A549 (cell line): ENCODE data around the gene ABHD3. TPM values are rescaled to one million over a fixed set of nuclear protein-coding genes. Genes with fewer than 3 reads are reported as not detected.

ENCODE experiments used
- ATAC-seq, 2 experiments: fragments of 200-7000 bp in 1 of 2; fragments of >200 bp in 1 of 2; cut with Nextera tagmentation in 1 of 2; cut with Tn5 transposase in 1 of 2; 3 replicates each; pipeline versions ENCODE4 v1.8.0 to v1.9.1; 2018 to 2020; ENCODE audit warnings: mild to moderate bottlenecking in 1 of 2, moderate library complexity in 1 of 2
- CTCF ChIA-PET: fragments of 300-600 bp; sonication (Branson Sonifier 250); formaldehyde crosslinking; extraction: SDS; loops from one replicate; lab custom pipeline; 2021; ENCODE audit warnings: antibody characterized with exemption, inconsistent platforms; lab: Yijun Ruan, JAX
- POLR2A ChIA-PET: fragments of 350-600 bp; formaldehyde crosslinking; extraction: SDS; loops from one replicate; lab custom pipeline; 2021; ENCODE audit warnings: antibody characterized with exemption, inconsistent platforms; lab: Yijun Ruan, JAX
- DNase-seq, 2 experiments: peaks; one replicate each; pipeline versions ENCODE4 v3.0.0 to v3.0.0-alpha.2; 2011 to 2016; ENCODE audit warnings: low read depth in 1 of 2, low spot score in 1 of 2
- FAIRE-seq: peaks from 2 replicates; lab custom pipeline; 2011; peaks lifted over from hg19 to GRCh38; lab: Jason Lieb, UNC
- H3K27ac ChIP-seq, 2 experiments: fragments of >200 bp; sonication (Bioruptor Twin); formaldehyde crosslinking; 3 replicates each; pipeline ENCODE4 v1.5.1; 2016 to 2017
- H3K4me1 ChIP-seq: fragments of >200 bp; sonication (Bioruptor Twin); formaldehyde crosslinking; 3 replicates; pipeline ENCODE4 v1.6.1; 2016
- H3K4me2 ChIP-seq: fragments of >200 bp; sonication (Bioruptor Twin); formaldehyde crosslinking; 3 replicates; pipeline ENCODE4 v1.6.1; 2016
- H3K4me3 ChIP-seq: fragments of >200 bp; sonication (Bioruptor Twin); formaldehyde crosslinking; 3 replicates; pipeline ENCODE4 v1.5.1; 2016
- H3K9me3 ChIP-seq: fragments of >200 bp; sonication (Bioruptor Twin); formaldehyde crosslinking; 3 replicates; pipeline ENCODE4 v1.6.1; 2016
- CBX2 ChIP-seq: fragments of 200-600 bp; sonication (generic); IDR thresholded peaks from 2 replicates; pipeline ENCODE4 v1.6.1; 2016; ENCODE audit warnings: low read depth, mild to moderate bottlenecking, borderline replicate concordance
- CHD2 ChIP-seq: fragments of 150-350 bp; IDR thresholded peaks from 2 replicates; pipeline ENCODE4 v1.6.1; 2014; ENCODE audit warnings: low read length; ENCODE audit not compliant: partially characterized antibody
- EHMT2 ChIP-seq: fragments of 200-600 bp; sonication (generic); IDR thresholded peaks from 2 replicates; pipeline ENCODE4 v1.6.1; 2016; ENCODE audit warnings: antibody characterized with exemption, low read depth, mild to moderate bottlenecking, moderate library complexity
- ELK1 ChIP-seq: fragments of 150-350 bp; IDR thresholded peaks from 2 replicates; pipeline ENCODE4 v1.6.1; 2014; ENCODE audit warnings: low read depth, mild to moderate bottlenecking, low read length
- FOSB ChIP-seq: fragments of 250-450 bp; sonication (Bioruptor Pico); IDR thresholded peaks from 2 replicates; pipeline ENCODE4 v1.5.0; 2020; ENCODE audit warnings: mild to moderate bottlenecking, moderate library complexity
- FOSL2 ChIP-seq, 2 experiments: fragments of 450-650 bp in 1 of 2; fragments of >200 bp in 1 of 2; sonication (Bioruptor Twin) in 1 of 2; formaldehyde crosslinking; IDR thresholded peaks; 2 replicates each; pipeline versions ENCODE4 v1.5.0 to v1.6.1; 2016 to 2020; ENCODE audit warnings: mild to moderate bottlenecking in 1 of 2, moderate library complexity in 1 of 2
- FOXS1 ChIP-seq: fragments of 250-450 bp; sonication (Bioruptor Pico); IDR thresholded peaks from 2 replicates; pipeline ENCODE4 v1.5.0; 2020; ENCODE audit warnings: mild to moderate bottlenecking, moderate library complexity
- HDAC2 ChIP-seq: fragments of 200-600 bp; sonication (generic); IDR thresholded peaks from 2 replicates; pipeline ENCODE4 v1.6.1; 2016
- HES2 ChIP-seq: fragments of >200 bp; sonication (Bioruptor Twin); formaldehyde crosslinking; IDR thresholded peaks from 2 replicates; pipeline ENCODE4 v1.6.1; 2016
- HEYL ChIP-seq: fragments of 250-450 bp; sonication (Bioruptor Pico); IDR thresholded peaks from 2 replicates; pipeline ENCODE4 v1.8.0; 2021; ENCODE audit warnings: mild to moderate bottlenecking, moderate library complexity
- HOXA7 ChIP-seq: fragments of 250-450 bp; sonication (Bioruptor Pico); IDR thresholded peaks from 2 replicates; pipeline ENCODE4 v1.5.0; 2020; ENCODE audit warnings: mild to moderate bottlenecking, moderate library complexity
- HOXB13 ChIP-seq: fragments of 250-450 bp; sonication (Bioruptor Pico); IDR thresholded peaks from 2 replicates; pipeline ENCODE4 v1.5.0; 2020; ENCODE audit warnings: low read depth, mild to moderate bottlenecking, moderate library complexity
- HOXB5 ChIP-seq: fragments of 250-450 bp; sonication (Bioruptor Pico); IDR thresholded peaks from 2 replicates; pipeline ENCODE4 v1.5.0; 2020; ENCODE audit warnings: mild to moderate bottlenecking, moderate library complexity
- JUN ChIP-seq, 2 experiments: fragments of >200 bp; sonication (Bioruptor Twin); formaldehyde crosslinking; IDR thresholded peaks; 2 replicates in 1 of 2; 3 replicates in 1 of 2; pipeline ENCODE4 v1.6.1; 2016 to 2017
- KDM1A ChIP-seq: fragments of 200-600 bp; sonication (generic); IDR thresholded peaks from 2 replicates; pipeline ENCODE4 v1.6.1; 2016; ENCODE audit warnings: low read depth, mild to moderate bottlenecking
- KDM5A ChIP-seq: fragments of 200-600 bp; sonication (generic); IDR thresholded peaks from 2 replicates; pipeline ENCODE4 v1.6.1; 2016; ENCODE audit warnings: antibody characterized with exemption, mild to moderate bottlenecking
- MAFK ChIP-seq: fragments of 450-650 bp; IDR thresholded peaks from 2 replicates; pipeline ENCODE4 v1.6.1; 2014; ENCODE audit not compliant: partially characterized antibody
- MAZ ChIP-seq: fragments of 150-350 bp; IDR thresholded peaks from 2 replicates; pipeline ENCODE4 v1.6.1; 2014; ENCODE audit warnings: antibody characterized with exemption, low read depth, low read length, borderline replicate concordance
- PBX3 ChIP-seq: IDR thresholded peaks from 2 replicates; pipeline ENCODE4 v1.6.1; 2012
- RAD21 ChIP-seq, 2 experiments: fragments of >200 bp in 1 of 2; sonication (Bioruptor Twin) in 1 of 2; formaldehyde crosslinking in 1 of 2; IDR thresholded peaks in 1 of 2; conservative IDR thresholded peaks in 1 of 2; 2 replicates in 1 of 2; 3 replicates in 1 of 2; pipeline ENCODE4 v1.6.1; 2012 to 2018; ENCODE audit warnings: inconsistent platforms in 1 of 2
- SMC3 ChIP-seq: fragments of >200 bp; sonication (Bioruptor Twin); formaldehyde crosslinking; IDR thresholded peaks from 3 replicates; pipeline ENCODE4 v1.6.1; 2018; ENCODE audit warnings: inconsistent platforms
- TFCP2L1 ChIP-seq: fragments of 250-450 bp; sonication (Bioruptor Pico); IDR thresholded peaks from 2 replicates; pipeline ENCODE4 v1.5.0; 2021; ENCODE audit warnings: mild to moderate bottlenecking
- TP53 ChIP-seq: fragments of 250-450 bp; sonication (Bioruptor Pico); IDR thresholded peaks from 2 replicates; pipeline ENCODE4 v1.5.0; 2021; ENCODE audit warnings: mild to moderate bottlenecking, moderate library complexity
- USF2 ChIP-seq: fragments of 450-650 bp; IDR thresholded peaks from 2 replicates; pipeline ENCODE4 v1.6.1; 2014; ENCODE audit warnings: antibody characterized with exemption
- ZFP36 ChIP-seq: fragments of 450-650 bp; IDR thresholded peaks from 2 replicates; pipeline ENCODE4 v1.6.1; 2014; ENCODE audit warnings: borderline replicate concordance; ENCODE audit not compliant: partially characterized antibody
- WGBS: methylation state at CpG from one replicate; pipeline ENCODE4 v1.1.6; 2017; ENCODE audit errors: missing lambda C conversion rate; 5-methylcytosine and 5-hydroxymethylcytosine counted together
- polyA plus RNA-seq, 4 experiments: library from polyadenylated mRNA; depleted of rRNA in 3 of 4; stranded (reverse); fragments of >200 nt; fragmentation: RNase III in 1 of 4; extraction: RNeasy Plus Mini Kit Qiagen cat#74134 plus additional on column Dnase treatment in 1 of 4; gene quantifications; 2 replicates in 3 of 4; 3 replicates in 1 of 4; pipeline ENCODE4 v1.2.3, GENCODE V29; 2011 to 2017
- TF ChIP-seq, protein P1 (sequence below): IDR thresholded peaks from 2 replicates; pipeline ENCODE4 v1.6.1; 2012
- TF ChIP-seq, protein P2 (sequence below): IDR thresholded peaks from 2 replicates; pipeline ENCODE4 v1.6.1; 2012; ENCODE audit warnings: low read depth, borderline replicate concordance

The ABHD3 gene
- polyA plus RNA-seq, 2 of the 4 experiments (the other 2 are of a cell fraction) = 24.4 to 28.0 TPM

GRCh38 chr18:21742315-21742687 is 37.7 kb upstream of the ABHD3 start:
- ChIA-PET CTCF (interaction anchor here (1.3 kb wide), 1 partner anchor 141 kb away, joined by 3 read pairs; the partner anchor contains the start of gene ESCO1), POLR2A (no interaction called here)
- no peak for TF ChIP-seq HOXB5 (CRISPR knock-in tag)
- TF ChIP-seq HEYL (CRISPR knock-in tag) = no peak
- no peak for TF ChIP-seq HOXB13 (CRISPR knock-in tag)
- peak overlapping the region; percentile 92 for H3K4me3 ChIP-seq
- H3K4me1 ChIP-seq = peaks cover 9% of the 10 kb centered on the region; the same call in 2 of the 3 replicates
- peak overlapping the region; percentile 94 to 100; a peak in 4 of 6 replicates for H3K27ac ChIP-seq
- H3K4me2 ChIP-seq = peak overlapping the region; percentile 77
- H3K9me3 ChIP-seq = no peaks in the 10 kb centered on the region
- ATAC-seq = no peak
- WGBS = 59% methylated on average over 5 of the region's 5 CpGs
- no peak for FAIRE-seq
- DNase-seq = no peak

DNA sequence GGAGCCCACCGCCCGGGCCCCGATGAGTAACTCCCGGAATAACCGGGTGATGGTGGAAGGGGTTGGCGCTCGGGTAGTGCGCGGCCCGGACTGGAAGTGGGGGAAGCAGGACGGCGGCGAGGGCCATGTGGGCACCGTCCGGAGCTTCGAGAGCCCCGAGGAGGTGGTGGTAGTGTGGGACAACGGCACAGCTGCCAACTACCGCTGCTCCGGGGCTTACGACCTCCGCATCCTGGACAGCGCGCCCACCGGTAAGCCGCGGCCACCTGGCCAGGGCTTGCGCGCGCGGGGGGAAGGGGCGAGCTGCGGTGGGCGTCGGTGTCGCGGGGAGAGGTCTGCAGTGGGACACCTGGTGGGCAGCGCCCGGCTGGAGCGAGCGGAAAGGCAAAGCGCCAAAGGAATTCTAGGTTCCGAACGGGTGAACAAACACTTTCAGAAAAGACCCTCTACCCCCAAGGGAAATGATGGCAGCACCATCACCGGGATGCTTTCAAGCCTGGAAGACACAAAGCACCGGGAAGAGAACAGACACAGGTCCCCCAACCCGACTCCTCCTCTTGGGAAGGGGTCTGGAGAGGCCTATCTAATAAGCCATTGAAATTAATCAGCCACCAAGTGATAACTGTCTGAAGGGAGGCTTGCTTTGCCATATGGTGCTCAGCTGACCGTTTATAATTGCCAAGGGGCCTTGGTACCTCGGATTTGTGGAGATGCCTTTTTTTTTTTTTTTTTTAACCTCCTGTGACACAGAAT is 37.2 kb upstream of the ABHD3 start:
- FAIRE-seq (no peak), DNase-seq (peak in 1 of 2 experiments; percentile 4), ATAC-seq (peak; percentile 9 to 56; a peak in 5 of 6 replicates)
- peak overlapping the region; percentile 77 for H3K4me2 ChIP-seq
- CTCF ChIA-PET = interaction anchor here (1.3 kb wide), 1 partner anchor 141 kb away, joined by 3 read pairs; the partner anchor contains the start of gene ESCO1
- peaks cover 8% of the 10 kb centered on the region; the same call in 2 of the 3 replicates for H3K4me1 ChIP-seq
- TF ChIP-seq SMC3 (no peak), MAZ (no peak), CHD2 (no peak), HOXB5 (CRISPR knock-in tag) (no peak), HOXA7 (CRISPR knock-in tag) (no peak), MAFK (no peak), FOXS1 (no peak), FOSB (no peak), PBX3 (no peak), TFCP2L1 (CRISPR knock-in tag) (no peak), RAD21 (conservative IDR thresholded peaks at IDR 0.05 in 1 of 2, IDR thresholded peaks at IDR 0.05 in 1 of 2) (no peak), HES2 (no peak), CBX2 (no peak), JUN (IDR thresholded peaks at IDR 0.05) (no peak), EHMT2 (no peak), USF2 (no peak)
- TF ChIP-seq, protein P1, sequence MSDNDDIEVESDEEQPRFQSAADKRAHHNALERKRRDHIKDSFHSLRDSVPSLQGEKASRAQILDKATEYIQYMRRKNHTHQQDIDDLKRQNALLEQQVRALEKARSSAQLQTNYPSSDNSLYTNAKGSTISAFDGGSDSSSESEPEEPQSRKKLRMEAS = no peak; the same call in 1 of the 2 replicates
- TF ChIP-seq, protein P2, sequence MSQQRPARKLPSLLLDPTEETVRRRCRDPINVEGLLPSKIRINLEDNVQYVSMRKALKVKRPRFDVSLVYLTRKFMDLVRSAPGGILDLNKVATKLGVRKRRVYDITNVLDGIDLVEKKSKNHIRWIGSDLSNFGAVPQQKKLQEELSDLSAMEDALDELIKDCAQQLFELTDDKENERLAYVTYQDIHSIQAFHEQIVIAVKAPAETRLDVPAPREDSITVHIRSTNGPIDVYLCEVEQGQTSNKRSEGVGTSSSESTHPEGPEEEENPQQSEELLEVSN = no peak
- POLR2A ChIA-PET = interaction anchor here (1.0 to 1.8 kb wide), 3 partner anchors 10 to 142 kb away, joined by 3 to 9 read pairs (median 3); partner anchors contain the start of gene ESCO1
- peak overlapping the region; percentile 92 for H3K4me3 ChIP-seq
- WGBS = 3% methylated on average over 10 of the region's 49 CpGs
- H3K27ac ChIP-seq = peak overlapping the region; percentile 94 to 100
- no peaks in the 10 kb centered on the region for H3K9me3 ChIP-seq

DNA sequence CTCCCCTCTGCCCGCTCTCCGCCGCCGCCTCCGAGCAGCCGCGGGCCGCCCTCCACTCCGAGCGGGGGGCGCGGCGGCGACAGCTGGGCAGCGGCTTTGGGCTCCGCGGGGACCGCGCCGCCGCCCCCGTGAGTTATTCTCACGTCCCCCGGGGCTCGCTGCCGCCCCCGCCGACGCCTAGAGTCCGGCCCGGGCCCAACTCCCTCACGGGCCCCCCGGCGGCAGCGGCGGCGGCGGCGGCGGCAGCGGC is 36.7 kb upstream of the ABHD3 start:
- Histone ChIP-seq H3K4me3 (peak overlapping the region; percentile 92), H3K9me3 (no peaks in the 10 kb centered on the region), H3K4me2 (peak overlapping the region; percentile 77), H3K27ac (peak overlapping the region; percentile 94 to 100), H3K4me1 (peaks cover 8% of the 10 kb centered on the region; the same call in 2 of the 3 replicates)
- FAIRE-seq = no peak
- no peak for TF ChIP-seq HOXA7 (CRISPR knock-in tag)
- no peak for TF ChIP-seq TFCP2L1 (CRISPR knock-in tag)
- no peak for TF ChIP-seq ZFP36
- no peak for TF ChIP-seq HDAC2
- no peak for TF ChIP-seq TP53 (CRISPR knock-in tag)
- TF ChIP-seq KDM1A = no peak
- no peak for TF ChIP-seq KDM5A
- TF ChIP-seq FOXS1 = no peak
- no peak for TF ChIP-seq FOSL2 (IDR thresholded peaks at IDR 0.05)
- TF ChIP-seq FOSL2 (CRISPR knock-in tag; IDR thresholded peaks at IDR 0.05) = no peak
- no peak for TF ChIP-seq ELK1
- no peak for TF ChIP-seq RAD21 (conservative IDR thresholded peaks at IDR 0.05 in 1 of 2, IDR thresholded peaks at IDR 0.05 in 1 of 2)
- ChIA-PET CTCF (interaction anchor here (1.3 kb wide), 1 partner anchor 140 kb away, joined by 3 read pairs; the partner anchor contains the start of gene ESCO1), POLR2A (interaction anchor here (1.0 to 1.8 kb wide), 3 partner anchors 11 to 141 kb away, joined by 3 to 9 read pairs (median 3); partner anchors contain the start of gene ESCO1)
- DNase-seq = no peak
- no peak; a peak in 1 of 6 replicates for ATAC-seq
- no CpG with 5 or more reads among the region's 41 CpGs for WGBS
